ENCODE results near the gene TMEM131. TPM values are rescaled to one million over a fixed set of nuclear protein-coding genes. Genes with fewer than 3 reads are reported as not detected.

The TMEM131 gene
- total RNA-seq, 1 experiment from 2014 or later = 21.9 TPM

DNA sequence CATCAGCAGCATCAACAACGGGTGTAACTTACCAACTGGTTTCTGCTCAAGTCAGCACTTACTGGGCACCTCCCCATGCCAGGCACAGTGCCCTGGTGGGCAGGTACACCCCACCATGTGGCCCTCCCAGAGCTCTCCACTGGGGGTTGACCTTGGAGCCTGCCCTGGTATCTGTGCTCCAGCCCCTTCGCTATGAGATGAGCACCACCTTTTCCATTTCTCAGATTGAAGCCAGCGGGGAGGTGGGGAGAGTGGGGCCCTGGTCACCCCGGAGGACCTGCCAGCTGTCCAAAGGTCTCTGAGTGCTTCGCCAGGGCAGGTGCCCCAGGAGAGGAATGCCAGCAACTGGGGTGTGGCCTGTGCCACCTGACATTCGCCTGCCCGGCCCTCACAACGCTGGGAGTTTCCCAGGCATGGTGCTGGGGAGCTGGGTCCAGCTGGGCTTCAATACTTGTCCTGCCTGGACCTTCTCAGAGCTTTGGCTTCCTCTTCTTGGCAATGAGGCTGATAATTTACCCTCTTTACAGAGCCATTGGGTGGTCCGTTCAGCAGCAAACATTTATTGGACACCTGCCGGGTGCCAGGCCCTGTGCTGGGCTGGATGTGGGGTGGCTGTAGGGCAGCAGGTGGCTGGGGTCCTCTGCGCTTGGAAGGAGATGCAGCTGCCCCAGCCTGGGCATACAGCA lies 288.2 kb downstream of the TMEM131 start:
- DNase-seq (ENCODE audit: low spot score) = no peak

- DNase-seq (ENCODE audit: low spot score) = no peak
Measured at GRCh38 chr2:97706708-97707345, 288.9 kb downstream of the TMEM131 start.

Other genes starting within 250 kb of the TMEM131 start
- not detected in 2 replicates for gene VWA3B, start 91.2 kb upstream of the TMEM131 start, total RNA-seq (2014; rRNA removed; shearing (Covaris generic))